ENCODE measurements around the gene DPEP1.
A peak's percentile ranks its signal among the peaks of the same experiment; 100 is the strongest.

Gene DPEP1

GRCh38 chr16:89598199-89598598 is 15.2 kb upstream of the DPEP1 start:
- Histone ChIP-seq H3F3A (ENCODE audit: insufficient read depth, low read length) (no peaks in the 10 kb centered on the region), H3K36me3 (ENCODE audit: insufficient read depth, low read length) (no peaks in the 10 kb centered on the region), H3K27me3 (ENCODE audit: insufficient read depth, low read length) (no peaks in the 10 kb centered on the region; the same call in none of the 2 replicates), H2AFZ (ENCODE audit: low read length) (no peak overlapping the region), H3K9ac (ENCODE audit: low read length) (no peak overlapping the region), H4K20me1 (ENCODE audit: insufficient read depth, low read length) (no peaks in the 10 kb centered on the region), H3K9me2 (ENCODE audit: low read depth, low read length) (no peaks in the 10 kb centered on the region), H3K27ac (ENCODE audit: low read depth, low read length, poor library complexity, severe bottlenecking) (no peak overlapping the region), H3K4me3 (ENCODE audit: low read depth, low read length, poor library complexity, severe bottlenecking) (no peak overlapping the region), H3K4me2 (ENCODE audit: low read length) (no peak overlapping the region), H3K9me3 (ENCODE audit: low read length) (no peaks in the 10 kb centered on the region), H3K4me1 (ENCODE audit: insufficient read depth, low read length, severe bottlenecking) (no peaks in the 10 kb centered on the region), H3K79me2 (ENCODE audit: insufficient read depth, low read length) (no peaks in the 10 kb centered on the region)
- TF ChIP-seq EZH2 (IDR thresholded peaks at IDR 0.05; ENCODE audit: borderline replicate concordance, low read length) (no peak), CTCF (IDR thresholded peaks at IDR 0.05; ENCODE audit: low read length) (no peak)

- no peak overlapping the region for H3K4me3 ChIP-seq (ENCODE audit: low read depth, low read length, poor library complexity, severe bottlenecking)
- H2AFZ ChIP-seq (ENCODE audit: low read length): no peak overlapping the region
- H3K9ac ChIP-seq (ENCODE audit: low read length): no peak overlapping the region
- no peaks in the 10 kb centered on the region for H4K20me1 ChIP-seq (ENCODE audit: insufficient read depth, low read length)
- no peaks in the 10 kb centered on the region for H3K9me2 ChIP-seq (ENCODE audit: low read depth, low read length)
- no peaks in the 10 kb centered on the region for H3K4me1 ChIP-seq (ENCODE audit: insufficient read depth, low read length, severe bottlenecking)
- no peak overlapping the region for H3K4me2 ChIP-seq (ENCODE audit: low read length)
- H3K9me3 ChIP-seq (ENCODE audit: low read length): no peaks in the 10 kb centered on the region
- no peaks in the 10 kb centered on the region for H3F3A ChIP-seq (ENCODE audit: insufficient read depth, low read length)
- no peaks in the 10 kb centered on the region for H3K36me3 ChIP-seq (ENCODE audit: insufficient read depth, low read length)
- H3K27ac ChIP-seq (ENCODE audit: low read depth, low read length, poor library complexity, severe bottlenecking): no peak overlapping the region
- H3K27me3 ChIP-seq (ENCODE audit: insufficient read depth, low read length): no peaks in the 10 kb centered on the region; the same call in none of the 2 replicates
- TF ChIP-seq EZH2 (IDR thresholded peaks at IDR 0.05; ENCODE audit: borderline replicate concordance, low read length): no peak
- peak; percentile 49 for TF ChIP-seq CTCF (IDR thresholded peaks at IDR 0.05; ENCODE audit: low read length)
- H3K79me2 ChIP-seq (ENCODE audit: insufficient read depth, low read length): no peaks in the 10 kb centered on the region
Observed at GRCh38 chr16:89599451-89599858, 14.0 kb upstream of the DPEP1 start.

GRCh38 chr16:89599902-89600301 is 13.5 kb upstream of the DPEP1 start:
- H3F3A ChIP-seq (ENCODE audit: insufficient read depth, low read length): no peaks in the 10 kb centered on the region
- H3K9me2 ChIP-seq (ENCODE audit: low read depth, low read length): no peaks in the 10 kb centered on the region
- H3K4me1 ChIP-seq (ENCODE audit: insufficient read depth, low read length, severe bottlenecking): no peaks in the 10 kb centered on the region
- H3K4me3 ChIP-seq (ENCODE audit: low read depth, low read length, poor library complexity, severe bottlenecking): no peak overlapping the region
- no peak overlapping the region for H3K4me2 ChIP-seq (ENCODE audit: low read length)
- no peak overlapping the region for H3K27ac ChIP-seq (ENCODE audit: low read depth, low read length, poor library complexity, severe bottlenecking)
- no peak overlapping the region for H2AFZ ChIP-seq (ENCODE audit: low read length)
- no peaks in the 10 kb centered on the region for H3K36me3 ChIP-seq (ENCODE audit: insufficient read depth, low read length)
- no peaks in the 10 kb centered on the region for H3K79me2 ChIP-seq (ENCODE audit: insufficient read depth, low read length)
- TF ChIP-seq CTCF (IDR thresholded peaks at IDR 0.05; ENCODE audit: low read length) (no peak), EZH2 (IDR thresholded peaks at IDR 0.05; ENCODE audit: borderline replicate concordance, low read length) (no peak)
- no peaks in the 10 kb centered on the region for H3K9me3 ChIP-seq (ENCODE audit: low read length)
- H3K27me3 ChIP-seq (ENCODE audit: insufficient read depth, low read length): no peaks in the 10 kb centered on the region; the same call in none of the 2 replicates
- no peaks in the 10 kb centered on the region for H4K20me1 ChIP-seq (ENCODE audit: insufficient read depth, low read length)
- no peak overlapping the region for H3K9ac ChIP-seq (ENCODE audit: low read length)
